ENCODE measurements around the gene C16orf74.

The C16orf74 gene

GRCh38 chr16:85668676-85669424 lies 82.0 kb downstream of the C16orf74 start:
- DNase-seq = no peak

- DNase-seq = no peak
Measured at GRCh38 chr16:85667841-85668413, 83.0 kb downstream of the C16orf74 start.

- DNase-seq = no peak
Measured at GRCh38 chr16:85667261-85667660, 83.6 kb downstream of the C16orf74 start.

GRCh38 chr16:85665929-85666328 lies 85.0 kb downstream of the C16orf74 start:
- DNase-seq = no peak

GRCh38 chr16:85665373-85665740 lies 85.5 kb downstream of the C16orf74 start:
- no peak for DNase-seq

- no peak for DNase-seq
Measured at GRCh38 chr16:85664580-85665372, 86.1 kb downstream of the C16orf74 start.

- DNase-seq = no peak
Measured at GRCh38 chr16:85663891-85664321, 87.0 kb downstream of the C16orf74 start.

GRCh38 chr16:85662976-85663830 lies 87.7 kb downstream of the C16orf74 start:
- no peak for DNase-seq

GRCh38 chr16:85662482-85662812 lies 88.4 kb downstream of the C16orf74 start:
- no peak for DNase-seq

- DNase-seq = no peak
Measured at GRCh38 chr16:85661740-85662481, 89.0 kb downstream of the C16orf74 start.

GRCh38 chr16:85660843-85661739 lies 89.8 kb downstream of the C16orf74 start:
- no peak for DNase-seq

- DNase-seq = peak; percentile 63 to 77 (median 68)
Measured at GRCh38 chr16:85659805-85660511, 90.9 kb downstream of the C16orf74 start.

- no peak for DNase-seq
Measured at GRCh38 chr16:85659336-85659735, 91.6 kb downstream of the C16orf74 start.

- no peak for DNase-seq
Measured at GRCh38 chr16:85658504-85659326, 92.2 kb downstream of the C16orf74 start.

- DNase-seq = no peak
Measured at GRCh38 chr16:85657996-85658395, 92.9 kb downstream of the C16orf74 start.
